Measurements from ENCODE around the gene SH3RF3.

The SH3RF3 gene

DNA sequence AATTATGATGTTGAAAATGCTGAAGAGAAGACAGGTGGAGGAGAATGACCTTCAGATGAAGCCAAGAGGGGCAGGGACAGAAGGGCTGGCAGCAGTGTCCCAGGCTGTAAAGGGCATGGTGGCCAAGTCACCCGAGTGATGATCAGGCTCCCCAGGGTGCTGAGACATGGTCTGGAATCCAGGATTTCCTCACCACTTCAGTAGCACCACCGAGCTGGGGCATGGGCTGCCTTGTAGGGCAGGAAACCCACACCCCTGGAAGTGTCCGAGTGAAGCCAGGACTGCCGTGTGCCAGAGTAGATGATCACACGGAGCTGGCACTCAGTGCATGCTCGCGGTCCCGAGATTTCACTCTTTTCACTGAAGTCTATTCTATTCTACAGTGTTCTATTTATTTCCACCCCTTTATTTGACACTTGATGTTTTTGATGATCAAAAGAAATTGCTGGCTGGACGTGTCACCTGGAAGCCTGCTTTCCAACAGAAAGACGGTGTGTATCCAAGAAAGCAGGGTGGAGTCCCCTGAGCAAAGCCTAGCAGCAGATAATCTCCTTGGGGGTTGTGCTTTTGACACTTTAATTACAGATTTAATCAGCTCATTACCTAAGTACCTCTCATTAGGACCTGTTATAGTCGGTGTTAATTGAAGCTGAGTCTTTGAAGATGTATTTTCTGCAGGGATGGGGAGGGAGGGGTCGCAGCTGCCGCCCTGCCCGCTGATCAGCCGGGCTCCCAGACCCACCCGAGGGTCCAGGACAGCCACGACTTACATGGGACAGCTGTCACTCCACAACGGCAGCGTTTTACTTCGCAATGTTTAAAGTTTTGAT, 392.4 kb downstream of the SH3RF3 start:
- TF ChIP-seq POLR2A (IDR thresholded peaks at IDR 0.05; ENCODE audit: low read length), result no peak
- TF ChIP-seq GATA1 (IDR thresholded peaks at IDR 0.05; ENCODE audit: low read depth, low read length), result no peak
- no peak for DNase-seq

DNA sequence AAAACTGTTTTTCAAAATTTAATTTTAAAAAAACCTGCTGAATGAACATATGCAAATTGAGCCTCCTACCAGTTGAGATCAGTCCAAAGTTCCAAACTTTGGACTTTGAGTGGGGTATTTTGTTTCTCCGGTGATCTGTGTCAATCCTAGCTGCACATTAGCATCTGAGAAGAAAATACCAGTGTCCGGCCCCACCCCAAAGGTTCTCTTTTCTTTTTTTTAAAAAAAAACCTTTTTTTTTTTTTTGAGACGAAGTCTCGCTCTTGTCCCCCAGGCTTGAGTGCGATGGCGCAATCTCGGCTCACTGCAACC, 393.0 kb downstream of the SH3RF3 start:
- no peak for TF ChIP-seq GATA1 (IDR thresholded peaks at IDR 0.05; ENCODE audit: low read depth, low read length)
- TF ChIP-seq POLR2A (IDR thresholded peaks at IDR 0.05; ENCODE audit: low read length), result no peak
- no peak for DNase-seq

DNA sequence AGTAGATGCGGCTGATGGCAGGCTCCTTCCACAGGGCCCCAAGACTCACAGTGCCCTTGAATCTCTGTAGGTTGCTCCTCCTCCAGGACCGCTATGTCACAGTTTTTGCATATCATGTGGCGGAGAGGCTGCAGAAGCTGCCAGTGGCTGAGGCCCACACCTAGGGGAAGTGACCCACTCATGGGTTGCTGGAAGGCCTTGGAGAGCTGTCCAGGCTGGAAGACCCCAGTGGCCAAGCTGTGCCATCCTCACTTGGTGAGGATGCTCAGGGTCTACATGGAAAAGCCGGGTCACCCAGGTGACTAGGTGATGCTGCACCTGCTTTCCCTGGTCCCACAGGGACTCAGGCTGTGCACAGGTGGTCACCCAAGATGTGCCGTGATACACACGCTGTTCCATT, 394.1 kb downstream of the SH3RF3 start:
- no peak for TF ChIP-seq POLR2A (IDR thresholded peaks at IDR 0.05; ENCODE audit: low read length)
- TF ChIP-seq GATA1 (IDR thresholded peaks at IDR 0.05; ENCODE audit: low read depth, low read length), result no peak
- DNase-seq, result no peak

DNA sequence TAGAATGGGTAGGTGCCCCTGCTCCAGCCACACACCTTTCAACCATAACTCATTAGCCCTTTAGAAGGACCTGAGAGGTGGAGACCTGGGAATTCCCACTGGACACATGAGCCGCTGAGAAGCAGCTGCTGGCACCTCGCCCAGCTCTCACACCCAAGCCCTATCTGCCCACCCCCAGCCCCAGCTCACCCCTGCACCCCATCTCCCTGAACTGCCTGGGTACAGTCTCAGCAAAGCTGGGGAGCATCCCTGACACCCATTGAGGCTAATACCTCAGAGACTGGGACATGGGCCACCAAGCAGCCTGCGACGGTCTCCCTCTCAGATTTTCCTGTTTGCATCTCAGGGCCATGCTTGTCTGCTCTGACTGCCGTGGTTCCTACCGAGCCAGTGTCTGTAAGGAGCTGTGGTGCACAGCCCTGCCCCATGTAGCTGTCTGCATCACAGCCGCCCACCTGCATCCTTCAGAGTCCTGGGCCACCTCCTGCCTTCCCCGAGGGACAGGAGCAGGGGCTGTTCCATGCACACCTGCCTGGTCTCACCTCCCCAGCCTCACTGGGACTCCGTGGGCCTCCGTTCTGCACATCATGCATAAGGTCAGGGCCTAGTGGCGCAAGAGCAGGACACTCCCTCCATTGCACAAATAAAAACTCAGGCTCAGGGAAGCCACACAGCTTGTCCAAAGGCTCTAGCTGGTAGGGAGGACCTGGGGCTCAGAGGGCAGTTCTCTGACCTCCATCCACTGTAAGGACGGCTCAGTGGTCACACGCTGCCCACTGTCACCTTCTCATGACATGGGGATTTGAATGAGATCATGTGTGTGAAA, 394.7 kb downstream of the SH3RF3 start:
- no peak for DNase-seq
- no peak for TF ChIP-seq GATA1 (IDR thresholded peaks at IDR 0.05; ENCODE audit: low read depth, low read length)
- TF ChIP-seq POLR2A (IDR thresholded peaks at IDR 0.05; ENCODE audit: low read length), result no peak

DNA sequence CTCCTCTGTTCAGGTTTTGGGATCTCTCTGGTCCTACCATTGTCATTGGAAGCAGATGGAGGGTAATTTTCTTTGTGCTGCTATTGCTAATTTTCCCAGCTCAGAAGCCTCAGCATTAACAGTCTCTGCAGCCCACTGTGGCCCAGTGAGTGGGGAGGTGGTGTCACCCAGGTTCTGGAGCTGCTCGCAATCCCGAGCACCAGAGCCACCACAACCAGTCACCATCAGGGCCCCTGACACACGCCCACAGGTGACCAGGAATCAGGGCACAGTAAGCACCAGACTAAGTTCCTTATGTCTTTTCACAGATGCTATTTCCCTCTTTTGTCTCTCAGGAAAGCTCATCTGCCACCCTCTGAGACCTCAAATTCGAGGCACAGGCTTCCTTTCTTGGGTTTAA, 396.8 kb downstream of the SH3RF3 start:
- no peak for TF ChIP-seq POLR2A (IDR thresholded peaks at IDR 0.05; ENCODE audit: low read length)
- no peak for TF ChIP-seq GATA1 (IDR thresholded peaks at IDR 0.05; ENCODE audit: low read depth, low read length)
- DNase-seq, result no peak

DNA sequence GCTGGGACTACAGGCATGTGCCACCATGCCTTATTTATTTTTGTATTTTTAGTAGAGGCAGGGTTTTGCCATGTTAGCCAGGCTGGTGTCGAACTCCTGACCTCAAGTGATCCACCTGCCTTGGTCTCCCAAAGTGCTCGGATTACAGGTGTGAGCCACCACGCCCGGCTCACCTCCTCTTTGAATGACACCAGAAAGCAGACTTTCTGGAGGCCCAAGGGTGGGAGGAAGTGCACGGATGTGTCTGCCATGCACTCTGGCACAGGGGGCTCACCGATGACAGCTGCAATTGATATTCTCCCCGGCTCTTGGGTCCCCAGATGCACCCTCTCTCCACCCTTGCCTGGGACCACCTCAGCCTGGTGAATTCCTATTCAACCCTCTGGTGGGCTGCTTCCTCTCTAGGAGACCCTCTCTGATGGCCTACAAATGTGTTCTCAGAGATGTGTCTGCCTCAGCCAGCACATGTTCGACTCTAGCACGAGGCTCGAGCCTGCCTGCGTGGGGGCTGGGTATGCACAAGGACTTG, 397.5 kb downstream of the SH3RF3 start:
- no peak for DNase-seq
- TF ChIP-seq GATA1 (IDR thresholded peaks at IDR 0.05; ENCODE audit: low read depth, low read length), result no peak
- no peak for TF ChIP-seq POLR2A (IDR thresholded peaks at IDR 0.05; ENCODE audit: low read length)

DNA sequence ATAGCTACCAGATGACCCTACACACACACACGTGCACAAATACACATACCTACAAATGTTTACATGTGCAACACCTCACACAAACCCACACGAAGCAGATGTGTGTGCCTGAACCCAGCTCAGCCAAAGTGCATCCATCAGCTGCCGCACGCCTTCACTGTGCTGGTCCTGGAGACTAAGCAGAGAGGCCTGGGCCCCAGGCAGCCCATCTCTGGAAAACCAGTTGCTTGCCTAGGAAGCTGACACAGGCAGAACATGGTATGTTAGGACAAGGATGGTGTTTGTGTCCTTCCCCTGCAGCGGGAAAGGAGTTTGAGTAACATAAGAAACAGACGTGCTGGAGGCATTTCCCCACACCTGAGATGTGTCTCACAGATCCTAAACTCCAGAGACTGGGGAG, 398.1 kb downstream of the SH3RF3 start:
- TF ChIP-seq POLR2A (IDR thresholded peaks at IDR 0.05; ENCODE audit: low read length), result no peak
- TF ChIP-seq GATA1 (IDR thresholded peaks at IDR 0.05; ENCODE audit: low read depth, low read length), result no peak
- no peak for DNase-seq

DNA sequence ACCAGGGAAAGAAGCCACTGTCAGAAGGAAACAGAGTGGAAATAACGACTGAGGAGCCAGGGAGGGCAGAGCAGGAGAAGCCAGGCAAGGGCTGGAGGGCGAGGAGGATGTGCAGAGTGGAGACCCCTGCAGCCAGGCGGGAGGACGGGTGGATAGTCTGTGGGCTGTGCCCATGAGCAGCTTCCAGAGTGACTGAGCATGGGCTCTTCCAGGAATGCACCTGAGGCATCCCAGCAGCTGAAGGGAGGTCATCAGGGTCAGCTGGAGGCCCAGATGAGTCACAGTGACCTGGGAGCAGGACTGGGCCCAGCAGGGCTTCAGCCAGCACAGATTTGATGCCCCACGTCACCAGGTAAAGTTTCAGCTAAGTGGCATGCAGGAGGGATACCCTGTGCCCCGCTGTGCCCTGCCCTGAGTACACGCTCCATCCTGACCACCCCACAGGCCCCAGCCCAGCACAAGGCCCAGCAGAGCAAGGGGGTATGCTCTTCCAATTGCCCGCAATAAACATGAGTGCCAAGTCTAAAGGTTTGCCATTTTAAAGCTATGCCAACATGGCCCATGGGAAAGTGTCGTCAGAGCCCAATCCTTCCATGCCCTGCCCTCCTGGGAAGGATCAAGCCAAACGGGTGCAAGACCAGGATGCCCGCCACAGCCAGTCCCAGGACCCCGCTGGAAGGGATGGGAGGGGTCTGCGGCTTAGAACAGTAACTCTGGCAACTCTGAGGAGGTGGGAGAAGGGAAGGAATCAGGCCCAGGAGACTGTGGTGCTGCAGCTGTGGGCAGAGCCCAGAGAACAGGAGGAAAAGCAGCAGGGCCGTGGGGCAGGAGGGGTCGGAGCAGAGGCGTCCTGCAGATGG, 399.1 kb downstream of the SH3RF3 start:
- TF ChIP-seq GATA1 (IDR thresholded peaks at IDR 0.05; ENCODE audit: low read depth, low read length) (no peak), POLR2A (IDR thresholded peaks at IDR 0.05; ENCODE audit: low read length) (no peak)
- DNase-seq, result no peak

DNA sequence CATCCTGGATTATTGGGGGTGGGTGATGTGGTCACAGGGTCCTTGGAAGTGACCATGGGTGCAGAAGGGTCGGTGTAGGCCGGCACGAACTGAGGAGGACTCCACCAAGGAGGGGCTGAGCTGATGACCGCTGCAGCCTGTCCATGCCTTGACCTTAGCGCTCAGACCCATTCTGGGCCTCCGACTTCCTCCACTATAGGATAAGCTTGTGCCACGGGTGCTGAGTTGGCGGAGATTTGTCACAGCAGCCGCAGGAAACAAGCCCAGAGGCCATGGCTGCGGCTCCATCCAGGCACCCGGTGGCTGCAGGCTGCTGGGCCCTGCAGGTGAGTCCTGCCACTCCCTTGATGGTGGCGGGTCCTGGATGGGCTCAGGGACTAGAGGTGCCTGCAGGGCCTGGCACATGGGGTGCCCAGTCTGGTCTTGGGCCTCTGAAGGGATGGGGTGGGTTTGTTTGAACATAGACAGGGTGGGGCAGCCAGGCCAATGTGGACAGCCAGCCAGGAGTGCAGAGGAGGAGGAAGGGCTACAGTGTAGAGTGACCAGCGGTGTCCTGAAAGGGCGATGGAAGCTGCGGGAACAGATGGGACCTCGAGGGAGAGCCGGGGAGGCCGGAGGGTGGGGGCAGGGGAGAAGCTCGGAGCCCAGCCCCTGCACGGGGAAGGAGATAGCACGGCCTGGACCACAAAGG, 400.0 kb downstream of the SH3RF3 start:
- TF ChIP-seq POLR2A (IDR thresholded peaks at IDR 0.05; ENCODE audit: low read length) (no peak), GATA1 (IDR thresholded peaks at IDR 0.05; ENCODE audit: low read depth, low read length) (no peak)
- no peak for DNase-seq

DNA sequence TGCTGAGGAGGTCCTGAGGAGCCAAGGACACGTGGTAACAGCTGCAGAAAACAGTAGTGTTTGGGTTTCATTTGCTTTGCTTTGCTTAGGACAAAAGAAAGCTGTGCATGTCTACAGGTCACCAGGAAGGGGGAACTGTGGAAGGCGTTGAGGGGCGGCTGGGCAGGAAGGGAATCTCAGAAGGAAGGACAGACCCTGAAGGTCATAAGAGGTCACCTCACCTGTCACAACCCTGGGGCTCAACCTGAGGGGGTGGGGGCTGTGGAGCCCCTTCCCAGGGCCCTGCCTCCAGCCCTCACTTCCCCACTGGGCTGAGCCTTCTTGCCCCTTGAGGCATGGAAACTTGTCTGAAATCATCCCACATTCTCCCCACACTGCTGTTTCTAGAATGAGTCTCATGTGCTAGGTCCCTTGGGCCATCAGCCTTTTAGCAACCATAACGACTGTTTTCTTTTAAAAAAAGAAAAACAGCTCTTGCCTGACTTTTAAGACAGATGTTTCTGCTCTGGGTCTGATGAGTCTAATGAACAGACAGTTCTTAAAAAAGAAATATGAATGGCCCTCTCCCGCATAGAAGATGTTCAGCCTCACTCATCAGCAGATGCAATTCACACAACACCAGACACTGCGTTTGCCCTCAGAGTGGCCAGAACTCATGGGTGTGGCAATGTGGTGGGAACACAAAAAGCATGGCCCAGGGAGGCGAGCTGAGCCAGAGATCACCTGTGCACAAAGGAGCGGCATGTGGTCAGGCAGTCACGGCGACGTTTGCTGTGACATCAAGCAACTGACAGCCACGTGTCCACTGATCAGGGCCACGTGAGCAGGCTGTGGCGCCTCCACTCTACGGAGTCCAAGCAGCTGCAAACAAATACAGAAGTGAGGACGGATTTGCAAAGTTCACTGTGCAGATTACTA, 400.8 kb downstream of the SH3RF3 start:
- DNase-seq, result no peak

DNA sequence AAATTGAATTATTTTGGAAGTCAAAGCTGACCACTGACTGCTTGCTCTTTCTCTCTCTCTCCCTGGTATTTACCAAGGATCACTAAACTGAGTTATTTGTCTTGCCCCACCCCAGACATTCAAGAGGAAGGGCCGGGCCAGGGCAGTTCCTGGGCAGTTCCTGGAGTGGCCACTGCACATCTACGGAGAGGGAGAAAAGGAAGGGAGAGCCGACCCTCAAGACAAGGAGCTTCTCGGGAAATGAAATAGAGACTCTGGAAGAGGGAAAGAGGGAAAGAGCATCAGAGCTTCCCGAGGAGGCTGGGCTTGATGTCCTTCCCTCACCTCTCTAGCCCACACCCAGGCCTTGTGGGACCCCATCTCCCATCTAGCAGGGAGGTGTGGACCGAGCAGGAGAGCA, 401.7 kb downstream of the SH3RF3 start:
- no peak for DNase-seq
- TF ChIP-seq GATA1 (IDR thresholded peaks at IDR 0.05; ENCODE audit: low read depth, low read length) (no peak), POLR2A (IDR thresholded peaks at IDR 0.05; ENCODE audit: low read length) (no peak)

More for the DNA sequence above, 400.8 kb downstream of the SH3RF3 start:
- TF ChIP-seq GATA1 (IDR thresholded peaks at IDR 0.05; ENCODE audit: low read depth, low read length) (no peak), POLR2A (IDR thresholded peaks at IDR 0.05; ENCODE audit: low read length) (no peak)

DNA sequence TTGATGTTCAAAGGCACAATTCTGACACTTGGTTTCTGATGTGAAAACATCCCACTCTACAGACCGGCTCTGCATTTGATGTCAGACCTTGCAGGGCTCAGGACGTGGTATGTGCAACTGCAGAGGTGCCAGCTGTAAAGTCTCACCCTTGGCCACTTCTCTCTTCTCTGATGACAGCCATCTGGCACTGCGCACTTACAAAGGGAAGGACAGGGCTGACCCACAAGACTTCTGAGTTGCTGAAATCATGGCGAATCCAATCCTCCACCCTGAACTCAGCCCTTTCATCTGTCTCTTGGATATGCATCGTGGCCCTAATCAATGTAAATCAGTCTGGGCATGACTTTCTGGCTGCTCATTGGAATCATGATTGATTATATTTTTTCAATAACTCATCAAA, 402.2 kb downstream of the SH3RF3 start:
- TF ChIP-seq POLR2A (IDR thresholded peaks at IDR 0.05; ENCODE audit: low read length) (no peak), GATA1 (IDR thresholded peaks at IDR 0.05; ENCODE audit: low read depth, low read length) (no peak)
- no peak for DNase-seq
